Heart left ventricle (tissue), 16 donors: Measurements from ENCODE around the gene GUCA2A. TPM values are rescaled to one million over a fixed set of nuclear protein-coding genes. Genes with fewer than 3 reads are reported as not detected.

Experiments
- ATAC-seq, 4 donors: fragments of 200-7000 bp; cut with Tn5 transposase; one replicate each; pipeline ENCODE4 v1.9.1; 2020 to 2022; ENCODE audit warnings: moderate library complexity in 4 of 4, mild to moderate bottlenecking in 3 of 4, moderate number of reproducible peaks in 1 of 4
- DNase-seq, 5 donors: peaks; one replicate each; pipeline ENCODE4 v3.0.0-alpha.2; 2020
- H3K27ac ChIP-seq, 12 donors: fragments of 200-600 bp; sonication (generic) in 4 of 12; one replicate each; pipeline versions ENCODE4 v1.5.0 to v1.8.0; 2016 to 2022; ENCODE audit warnings: mild to moderate bottlenecking in 2 of 12
- H3K27me3 ChIP-seq, 9 donors: fragments of 200-600 bp; sonication (generic) in 2 of 9; one replicate each; pipeline versions ENCODE4 v1.5.1 to v1.8.0; 2016 to 2022; ENCODE audit warnings: mild to moderate bottlenecking in 3 of 9
- H3K36me3 ChIP-seq, 9 donors: fragments of 200-600 bp; sonication (generic) in 2 of 9; one replicate each; pipeline versions ENCODE4 v1.5.0 to v1.8.0; 2018 to 2022; ENCODE audit warnings: mild to moderate bottlenecking in 2 of 9
- H3K4me1 ChIP-seq, 12 donors: fragments of 200-600 bp; sonication (generic) in 4 of 12; one replicate each; pipeline versions ENCODE4 v1.5.0 to v1.8.0; 2016 to 2022; ENCODE audit warnings: mild to moderate bottlenecking in 3 of 12
- H3K4me3 ChIP-seq, 12 donors: fragments of 200-600 bp; sonication (generic) in 4 of 12; one replicate each; pipeline versions ENCODE4 v1.5.0 to v1.8.0; 2017 to 2022; ENCODE audit warnings: mild to moderate bottlenecking in 9 of 12, moderate library complexity in 4 of 12
- H3K9me3 ChIP-seq, 12 donors: fragments of 200-600 bp; sonication (generic) in 4 of 12; one replicate each; pipeline versions ENCODE4 v1.5.0 to v1.8.0; 2016 to 2022; ENCODE audit warnings: mild to moderate bottlenecking in 1 of 12
- POLR2A ChIP-seq, 2 donors: fragments of 450-650 bp; IDR thresholded peaks; one replicate each; pipeline ENCODE4 v1.6.1; 2017; ENCODE audit warnings: antibody characterized with exemption in 2 of 2, mild to moderate bottlenecking in 2 of 2, moderate library complexity in 2 of 2
- WGBS, 4 donors: extraction: QIAGEN DNeasy Blood & Tissue Kit in 2 of 4; methylation state at CpG; one replicate each; pipeline versions ENCODE4 v1.1.5 to v1.1.7; 2013 to 2018; 5-methylcytosine and 5-hydroxymethylcytosine counted together
- intact Hi-C, 10 donors: fragments of 100-400 bp; cut with DNase I; formaldehyde crosslinking; loops; one replicate each; pipeline versions ENCODE4 v1.11.1 to v1.14.2; 2022
- polyA plus RNA-seq, 2 donors: library from polyadenylated mRNA; stranded (reverse); fragments of 200-250 nt; gene quantifications; one replicate each; pipeline ENCODE4 v1.2.3, GENCODE V29; 2013
- total RNA-seq, 9 donors: library from RNA; depleted of rRNA in 2 of 9; stranded (reverse); fragments of >200 nt in 2 of 9; fragmentation: NEBNext Ultra II Directional in 3 of 9; extraction: Animal tissue kit (Norgen Biotek cat#: 25700) in 3 of 9; gene quantifications; one replicate each; pipeline versions ENCODE4 v1.1.0 to v1.2.4, GENCODE V29; 2016 to 2023
- TF ChIP-seq, protein P1 (sequence below), 12 donors: fragments of 200-600 bp; sonication (generic) in 4 of 12; IDR thresholded peaks; one replicate each; pipeline versions ENCODE4 v1.5.0 to v1.8.0; 2018 to 2022; ENCODE audit warnings: antibody characterized with exemption in 12 of 12, mild to moderate bottlenecking in 5 of 12
- donor health status: ischemic (EF 13 %, LVEDD 7.1; RV severe dilation, severe dysfunction).
- donor health status: healthy with polysubstance abuse.
- donor health status: DM: no; HTN: yes; CAD: no.
- donor health status: DM: no; HTN: no; CAD: no.
- donor health status: ischemic (EF 25% LVEDD 6.9; RV normal size, moderate dysfunction).
- donor health status: ischemic (EF 25% LVEDD 5.7; RV mildly dilated, moderate dysfunction).
- donor health status: healthy.
- donor health status: DM: yes; HTN: yes; CAD: no.
- donor health status: ischemic (EF 35%, LVEDD 5.7; RV mildly dilated, moderate dysfunction).
- donor health status: nonischemic (EF 11% LVEDD 7.7; RV severe dilation, severe dysfunction).
- donor health status: DM: yes; HTN: yes; CAD: no.
- donor health status: PGD.
- donor health status: ischemic (EF 29% LVEDD 5.4; RV normal size, mild dysfunction).
- donor health status: nonischemic (EF 23%, LVEDD 6.1; RV moderate dilation, normal function).

GUCA2A gene
- total and polyA plus RNA-seq, 11 donors = not detected

- no peaks in the 10 kb centered on the region for H3K27me3 ChIP-seq
- H3K36me3 ChIP-seq = peaks cover 0 to 7% (median 0%) of the 10 kb centered on the region in 9 donors
- ATAC-seq (peak; percentile 75 to 86 (median 86)), DNase-seq (peak; percentile 65 to 89 (median 72))
- H3K27ac ChIP-seq = peak overlapping the region; percentile 63 to 95 (median 86)
- 29 to 51% (median 35%) methylated on average over 12 to 15 of the region's 15 CpGs for WGBS, 4 donors
- peaks cover 8 to 40% (median 33%) of the 10 kb centered on the region in 12 donors for H3K4me1 ChIP-seq
- no peaks in the 10 kb centered on the region for H3K9me3 ChIP-seq
- no peak for TF ChIP-seq POLR2A (IDR thresholded peaks at IDR 0.05)
- TF ChIP-seq, protein P1, sequence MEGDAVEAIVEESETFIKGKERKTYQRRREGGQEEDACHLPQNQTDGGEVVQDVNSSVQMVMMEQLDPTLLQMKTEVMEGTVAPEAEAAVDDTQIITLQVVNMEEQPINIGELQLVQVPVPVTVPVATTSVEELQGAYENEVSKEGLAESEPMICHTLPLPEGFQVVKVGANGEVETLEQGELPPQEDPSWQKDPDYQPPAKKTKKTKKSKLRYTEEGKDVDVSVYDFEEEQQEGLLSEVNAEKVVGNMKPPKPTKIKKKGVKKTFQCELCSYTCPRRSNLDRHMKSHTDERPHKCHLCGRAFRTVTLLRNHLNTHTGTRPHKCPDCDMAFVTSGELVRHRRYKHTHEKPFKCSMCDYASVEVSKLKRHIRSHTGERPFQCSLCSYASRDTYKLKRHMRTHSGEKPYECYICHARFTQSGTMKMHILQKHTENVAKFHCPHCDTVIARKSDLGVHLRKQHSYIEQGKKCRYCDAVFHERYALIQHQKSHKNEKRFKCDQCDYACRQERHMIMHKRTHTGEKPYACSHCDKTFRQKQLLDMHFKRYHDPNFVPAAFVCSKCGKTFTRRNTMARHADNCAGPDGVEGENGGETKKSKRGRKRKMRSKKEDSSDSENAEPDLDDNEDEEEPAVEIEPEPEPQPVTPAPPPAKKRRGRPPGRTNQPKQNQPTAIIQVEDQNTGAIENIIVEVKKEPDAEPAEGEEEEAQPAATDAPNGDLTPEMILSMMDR (IDR thresholded peaks at IDR 0.05) = no peak
- intact Hi-C loops = loop anchor here (1.0 to 10.0 kb wide), 14 partner anchors 25 to 598 kb away; partner anchors contain the start of genes FOXJ3 (in 3 of the 10), PPCS (in 2 of the 10), YBX1 (in 2 of the 10) and ZMYND12 (in 2 of the 10)
- H3K4me3 ChIP-seq = no peak overlapping the region
These were observed 8.0 kb upstream of the GUCA2A start for GRCh38 chr1:42172381-42173133.

- peak overlapping the region; percentile 63 to 95 (median 86) for H3K27ac ChIP-seq
- H3K4me3 ChIP-seq = no peak overlapping the region
- peaks cover 8 to 38% (median 33%) of the 10 kb centered on the region in 12 donors for H3K4me1 ChIP-seq
- WGBS, 4 donors = 66 to 69% (median 66%) methylated on average over 6 of the region's 6 CpGs
- DNase-seq (no peak), ATAC-seq (no peak)
- H3K27me3 ChIP-seq = no peaks in the 10 kb centered on the region
- no peak for TF ChIP-seq POLR2A (IDR thresholded peaks at IDR 0.05)
- TF ChIP-seq, protein P1 (IDR thresholded peaks at IDR 0.05) = no peak
- intact Hi-C loops = loop anchor here (2.0 to 10.0 kb wide), 13 partner anchors 25 to 597 kb away; partner anchors contain the start of genes FOXJ3 (in 3 of the 10), PPCS (in 2 of the 10), YBX1 (in 2 of the 10) and ZMYND12 (in 2 of the 10)
- peaks cover 0 to 5% (median 0%) of the 10 kb centered on the region in 9 donors for H3K36me3 ChIP-seq
- no peaks in the 10 kb centered on the region for H3K9me3 ChIP-seq
These were observed 7.2 kb upstream of the GUCA2A start for GRCh38 chr1:42171679-42172266.

- ATAC-seq (no peak), DNase-seq (peak in 1 of 5 donors; percentile 33)
- TF ChIP-seq, protein P1 (IDR thresholded peaks at IDR 0.05) = no peak
- no peak for TF ChIP-seq POLR2A (IDR thresholded peaks at IDR 0.05)
- H3K27ac ChIP-seq = peak overlapping the region in 9 of 12 donors; percentile 63 to 95 (median 86)
- H3K36me3 ChIP-seq = peaks cover 0 to 1% (median 0%) of the 10 kb centered on the region in 9 donors
- intact Hi-C loops = loop anchor here (5.0 to 10.0 kb wide), 10 partner anchors 161 to 596 kb away; partner anchors contain the start of genes PPCS (in 2 of the 10), YBX1 (in 2 of the 10), ZMYND12 (in 2 of the 10) and FOXJ3 (in 1 of the 10)
- H3K4me3 ChIP-seq = no peak overlapping the region
- peaks cover 8 to 42% (median 35%) of the 10 kb centered on the region in 12 donors for H3K4me1 ChIP-seq
- H3K9me3 ChIP-seq = no peaks in the 10 kb centered on the region
- WGBS, 4 donors = 70 to 77% (median 75%) methylated on average over 16 to 17 of the region's 17 CpGs
- H3K27me3 ChIP-seq = no peaks in the 10 kb centered on the region
These were observed 6.5 kb upstream of the GUCA2A start for GRCh38 chr1:42170779-42171621.
